H1 (cell line): ENCODE results near the gene IDH3A. TPM values are rescaled to one million over a fixed set of nuclear protein-coding genes. Genes with fewer than 3 reads are reported as not detected.

ENCODE experiments used
- EP300 ChIP-seq, 2 experiments: IDR thresholded peaks; 1 replicate in 1 of 2; 2 replicates in 1 of 2; pipeline ENCODE4 v1.6.1; 2011 to 2012; ENCODE audit warnings: low read depth in 2 of 2, low read length in 2 of 2, mild to moderate bottlenecking in 2 of 2, borderline replicate concordance in 1 of 2, inconsistent platforms in 1 of 2, moderate library complexity in 1 of 2
- PHF8 ChIP-seq: fragments of 200-600 bp; sonication (generic); conservative IDR thresholded peaks from 2 replicates; pipeline ENCODE4 v1.7.1; 2012; ENCODE audit warnings: low read depth, mild to moderate bottlenecking, inconsistent platforms, low read length, moderate library complexity
- polyA plus RNA-seq, 7 experiments: library from polyadenylated mRNA; depleted of rRNA in 3 of 7; stranded (reverse) in 5 of 7; unstranded in 2 of 7; fragments of >200 nt in 5 of 7; fragments of 200-250 nt in 2 of 7; gene quantifications; 1 replicate in 5 of 7; 2 replicates in 1 of 7; 4 replicates in 1 of 7; pipeline versions ENCODE4 v1.2.1 to v1.2.3, GENCODE V29; 2011 to 2013; ENCODE audit warnings: missing spikeins in 2 of 7, mixed read lengths in 2 of 7
- total RNA-seq: library from RNA; stranded (reverse); fragmentation: NEBNext Ultra II Directional; extraction: Animal tissue kit (Norgen Biotek cat#: 25700); gene quantifications from 2 replicates; pipeline ENCODE4 v1.2.1, GENCODE V29; 2021

Gene IDH3A
- total and polyA plus RNA-seq, 2 of the 8 experiments (the other 6 are each of a cell fraction or from before 2014, with no cell fraction given) = 23.4 to 36.8 TPM

GRCh38 chr15:78192826-78193594 is 43.8 kb downstream of the IDH3A start (continued):
- TF ChIP-seq PHF8 (no peak), EP300 (IDR thresholded peaks at IDR 0.05; ENCODE audit: borderline replicate concordance in 1 of 2, low read depth in 2 of 2, low read length in 2 of 2) (no peak)
